HFFc6 (cell line): ENCODE measurements around the gene GGTLC1. TPM values are rescaled to one million over a fixed set of nuclear protein-coding genes. Genes with fewer than 3 reads are reported as not detected.

Experiments
- DNase-seq: peaks from one replicate; pipeline ENCODE4 v3.0.0-alpha.2; 2018
- H3K27ac Mint-ChIP-seq: 2 replicates; pipeline ENCODE4 v1.8.0; 2020; ENCODE audit warnings: mild to moderate bottlenecking, mixed read lengths
- H3K27me3 Mint-ChIP-seq: 2 replicates; pipeline ENCODE4 v1.8.0; 2021; ENCODE audit warnings: mild to moderate bottlenecking, moderate library complexity, mixed read lengths; ENCODE audit not compliant: insufficient read depth
- H3K36me3 Mint-ChIP-seq: 2 replicates; pipeline ENCODE4 v1.8.0; 2021; ENCODE audit warnings: low read depth, mixed read lengths
- H3K4me1 Mint-ChIP-seq: 2 replicates; pipeline ENCODE4 v1.8.0; 2020; ENCODE audit warnings: low read depth, mixed read lengths
- H3K4me3 Mint-ChIP-seq: 2 replicates; pipeline ENCODE4 v1.8.0; 2020; ENCODE audit warnings: mild to moderate bottlenecking, moderate library complexity, mixed read lengths
- H3K9me3 Mint-ChIP-seq: 2 replicates; pipeline ENCODE4 v1.8.0; 2020; ENCODE audit warnings: mild to moderate bottlenecking, mixed read lengths
- CTCF ChIP-seq: fragments of 200-600 bp; sonication (generic); IDR thresholded peaks from 2 replicates; pipeline ENCODE4 v1.5.0; 2021; ENCODE audit warnings: antibody characterized with exemption, mild to moderate bottlenecking
- total RNA-seq, 6 experiments: library from RNA; stranded (reverse); fragmentation: NEBNext Ultra II Directional; extraction: Animal tissue kit (Norgen Biotek cat#: 25700); gene quantifications; 2 replicates in 1 of 6; 3 replicates in 5 of 6; pipeline ENCODE4 v1.2.3, GENCODE V29; 2021

Gene GGTLC1
- total RNA-seq, 6 experiments from 2014 or later: not detected

- no peaks in the 10 kb centered on the region for H3K36me3 Mint-ChIP-seq
- 0 out of 2 replicates have a peak, but pooled peaks cover 1% of the 10 kb centered on the region for H3K27me3 Mint-ChIP-seq
- no peak overlapping the region for H3K4me3 Mint-ChIP-seq
- no peak for DNase-seq
- TF ChIP-seq CTCF: no peak
- no peaks in the 10 kb centered on the region for H3K9me3 Mint-ChIP-seq
- H3K4me1 Mint-ChIP-seq: no peaks in the 10 kb centered on the region
- H3K27ac Mint-ChIP-seq: no peak overlapping the region
These were observed 38.6 kb upstream of the GGTLC1 start for GRCh38 chr20:24027229-24027628.

- H3K4me1 Mint-ChIP-seq: no peaks in the 10 kb centered on the region
- no peak for TF ChIP-seq CTCF
- H3K36me3 Mint-ChIP-seq: no peaks in the 10 kb centered on the region
- H3K27ac Mint-ChIP-seq: no peak overlapping the region
- no peak overlapping the region for H3K4me3 Mint-ChIP-seq
- H3K27me3 Mint-ChIP-seq: 0 out of 2 replicates have a peak, but pooled peaks cover 1% of the 10 kb centered on the region
- no peak for DNase-seq
- H3K9me3 Mint-ChIP-seq: no peaks in the 10 kb centered on the region
These were observed 34.1 kb upstream of the GGTLC1 start for GRCh38 chr20:24022621-24023180.

GRCh38 chr20:24018796-24019195, 30.2 kb upstream of the GGTLC1 start:
- peaks cover 3% of the 10 kb centered on the region; the same call in 1 of the 2 replicates for H3K27me3 Mint-ChIP-seq
- H3K4me3 Mint-ChIP-seq: no peak overlapping the region
- H3K27ac Mint-ChIP-seq: no peak overlapping the region
- no peak for TF ChIP-seq CTCF
- DNase-seq: no peak
- H3K36me3 Mint-ChIP-seq: no peaks in the 10 kb centered on the region
- no peaks in the 10 kb centered on the region for H3K9me3 Mint-ChIP-seq
- no peaks in the 10 kb centered on the region for H3K4me1 Mint-ChIP-seq

- peaks cover 8% of the 10 kb centered on the region for H3K27me3 Mint-ChIP-seq
- H3K36me3 Mint-ChIP-seq: no peaks in the 10 kb centered on the region
- no peak for TF ChIP-seq CTCF
- no peaks in the 10 kb centered on the region for H3K4me1 Mint-ChIP-seq
- no peak for DNase-seq
- no peaks in the 10 kb centered on the region for H3K9me3 Mint-ChIP-seq
- H3K4me3 Mint-ChIP-seq: no peak overlapping the region
- H3K27ac Mint-ChIP-seq: no peak overlapping the region
These were observed 28.8 kb upstream of the GGTLC1 start for GRCh38 chr20:24017458-24017755.

- no peak for TF ChIP-seq CTCF
- H3K27me3 Mint-ChIP-seq: peaks cover 8% of the 10 kb centered on the region
- DNase-seq: no peak
- H3K27ac Mint-ChIP-seq: no peak overlapping the region
- no peaks in the 10 kb centered on the region for H3K36me3 Mint-ChIP-seq
- no peak overlapping the region for H3K4me3 Mint-ChIP-seq
- no peaks in the 10 kb centered on the region for H3K4me1 Mint-ChIP-seq
- H3K9me3 Mint-ChIP-seq: no peaks in the 10 kb centered on the region
These were observed 28.3 kb upstream of the GGTLC1 start for GRCh38 chr20:24016607-24017457.
